Gastroesophageal sphincter (tissue), 4 donors: Measurements from ENCODE around the gene HTR4. TPM values are rescaled to one million over a fixed set of nuclear protein-coding genes. Genes with fewer than 3 reads are reported as not detected.

ENCODE experiments used
- ATAC-seq: fragments of 150-250 bp; one replicate; pipeline ENCODE4 v1.9.1; 2016; ENCODE audit warnings: mild to moderate bottlenecking, moderate library complexity
- H3K27ac ChIP-seq, 4 donors: fragments of 200-600 bp; sonication (generic) in 3 of 4; 1 replicate in 3 of 4; 2 replicates in 1 of 4; pipeline ENCODE4 v1.5.1; 2016 to 2019
- H3K27me3 ChIP-seq: fragments of 200-600 bp; sonication (generic); one replicate; pipeline ENCODE4 v1.5.1; 2019
- H3K36me3 ChIP-seq, 2 donors: fragments of 200-600 bp; sonication (generic); one replicate each; pipeline ENCODE4 v1.5.1; 2019; ENCODE audit warnings: control low read depth in 1 of 2
- H3K4me1 ChIP-seq, 3 donors: fragments of 200-600 bp; sonication (generic); 1 replicate in 2 of 3; 2 replicates in 1 of 3; pipeline ENCODE4 v1.5.1; 2016 to 2019; ENCODE audit warnings: control low read depth in 2 of 3
- H3K4me3 ChIP-seq, 2 donors: fragments of 200-600 bp; sonication (generic); one replicate each; pipeline ENCODE4 v1.5.1; 2019; ENCODE audit warnings: mild to moderate bottlenecking in 1 of 2, moderate library complexity in 1 of 2
- H3K9me3 ChIP-seq, 3 donors: fragments of 200-600 bp; sonication (generic); one replicate each; pipeline ENCODE4 v1.5.1; 2017 to 2019; ENCODE audit warnings: control low read depth in 2 of 3
- EP300 ChIP-seq: sonication (generic); formaldehyde crosslinking; IDR thresholded peaks from one replicate; pipeline ENCODE4 v1.6.1; 2017; ENCODE audit warnings: antibody characterized with exemption, mild to moderate bottlenecking
- POLR2A ChIP-seq, 2 donors: fragments of 450-650 bp; IDR thresholded peaks; one replicate each; pipeline ENCODE4 v1.6.1; 2017; ENCODE audit warnings: antibody characterized with exemption in 2 of 2, mild to moderate bottlenecking in 2 of 2, moderate library complexity in 1 of 2
- POLR2AphosphoS5 ChIP-seq: sonication (generic); formaldehyde crosslinking; IDR thresholded peaks from one replicate; pipeline ENCODE4 v1.6.1; 2017; ENCODE audit warnings: antibody characterized with exemption
- WGBS, 2 donors: methylation state at CpG; one replicate each; pipeline ENCODE4 v1.1.5; 2018; ENCODE audit warnings: low coverage in 1 of 2; 5-methylcytosine and 5-hydroxymethylcytosine counted together
- total RNA-seq, 4 donors: library from RNA; depleted of rRNA; stranded (reverse); fragments of >200 nt; gene quantifications; one replicate each; pipeline ENCODE4 v1.1.0, GENCODE V29; 2016
- TF ChIP-seq, protein P1 (sequence below), 4 experiments: fragments of 200-600 bp in 2 of 4; fragments of 450-650 bp in 2 of 4; sonication (generic) in 1 of 4; IDR thresholded peaks; one replicate each; pipeline ENCODE4 v1.5.1; 2017 to 2019; ENCODE audit warnings: antibody characterized with exemption in 4 of 4, mild to moderate bottlenecking in 2 of 4, moderate library complexity in 2 of 4

Gene HTR4
- total RNA-seq, 4 donors from 2014 or later: 0.27 to 1.0 TPM; not detected in 2

DNA sequence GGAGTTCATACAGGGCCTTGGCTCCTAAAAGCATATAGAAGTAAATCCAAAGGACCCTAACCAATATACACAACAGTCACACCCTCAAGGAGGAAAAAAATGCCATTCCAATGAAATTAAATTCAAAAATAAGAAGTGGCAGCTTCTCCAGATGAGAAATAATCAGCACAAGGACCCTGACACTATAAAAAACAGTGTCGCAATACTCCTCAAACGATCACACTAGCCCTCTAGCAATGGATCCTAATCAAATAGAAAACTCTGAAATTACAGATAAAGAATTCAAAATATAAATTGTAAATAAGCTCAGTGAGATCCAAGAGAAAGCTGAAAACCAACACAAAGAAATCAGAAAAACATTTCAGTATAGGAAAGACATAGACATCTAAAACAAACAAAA is 33.5 kb upstream of the HTR4 start:
- Histone ChIP-seq H3K4me1 (no peaks in the 10 kb centered on the region), H3K27me3 (no peaks in the 10 kb centered on the region), H3K36me3 (no peaks in the 10 kb centered on the region), H3K27ac (no peak overlapping the region), H3K4me3 (no peak overlapping the region), H3K9me3 (peaks cover 0 to 19% (median 0%) of the 10 kb centered on the region in 3 donors)
- 83 to 93% methylated on average over 2 of the region's 2 CpGs for WGBS, 2 donors
- ATAC-seq: no peak
- TF ChIP-seq, protein P1, sequence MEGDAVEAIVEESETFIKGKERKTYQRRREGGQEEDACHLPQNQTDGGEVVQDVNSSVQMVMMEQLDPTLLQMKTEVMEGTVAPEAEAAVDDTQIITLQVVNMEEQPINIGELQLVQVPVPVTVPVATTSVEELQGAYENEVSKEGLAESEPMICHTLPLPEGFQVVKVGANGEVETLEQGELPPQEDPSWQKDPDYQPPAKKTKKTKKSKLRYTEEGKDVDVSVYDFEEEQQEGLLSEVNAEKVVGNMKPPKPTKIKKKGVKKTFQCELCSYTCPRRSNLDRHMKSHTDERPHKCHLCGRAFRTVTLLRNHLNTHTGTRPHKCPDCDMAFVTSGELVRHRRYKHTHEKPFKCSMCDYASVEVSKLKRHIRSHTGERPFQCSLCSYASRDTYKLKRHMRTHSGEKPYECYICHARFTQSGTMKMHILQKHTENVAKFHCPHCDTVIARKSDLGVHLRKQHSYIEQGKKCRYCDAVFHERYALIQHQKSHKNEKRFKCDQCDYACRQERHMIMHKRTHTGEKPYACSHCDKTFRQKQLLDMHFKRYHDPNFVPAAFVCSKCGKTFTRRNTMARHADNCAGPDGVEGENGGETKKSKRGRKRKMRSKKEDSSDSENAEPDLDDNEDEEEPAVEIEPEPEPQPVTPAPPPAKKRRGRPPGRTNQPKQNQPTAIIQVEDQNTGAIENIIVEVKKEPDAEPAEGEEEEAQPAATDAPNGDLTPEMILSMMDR (IDR thresholded peaks at IDR 0.05): no peak
- TF ChIP-seq POLR2AphosphoS5: no peak
- no peak for TF ChIP-seq EP300
- no peak for TF ChIP-seq POLR2A (IDR thresholded peaks at IDR 0.05)

DNA sequence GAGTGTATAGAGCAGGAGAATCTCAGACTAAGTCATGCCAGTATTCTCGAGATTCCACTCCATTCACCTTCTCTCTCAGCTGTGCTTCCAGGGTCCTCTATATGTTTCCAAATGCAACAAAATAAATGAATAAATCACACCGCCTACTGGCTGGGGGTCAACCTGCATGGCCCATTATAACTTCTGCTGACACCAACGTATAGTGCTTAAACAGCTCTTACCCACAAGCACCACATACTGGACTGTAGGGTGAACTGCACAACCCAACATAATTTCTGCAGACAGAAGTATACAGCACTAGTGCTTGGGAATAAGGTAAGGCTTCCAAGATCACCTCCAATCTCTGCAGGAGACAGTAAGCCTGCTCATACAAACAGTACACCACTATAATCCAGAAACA is 33.1 kb upstream of the HTR4 start:
- ATAC-seq: no peak
- TF ChIP-seq POLR2AphosphoS5 (no peak), POLR2A (IDR thresholded peaks at IDR 0.05) (no peak), EP300 (no peak)
- TF ChIP-seq, protein P1 (IDR thresholded peaks at IDR 0.05): no peak
- Histone ChIP-seq H3K27ac (no peak overlapping the region), H3K9me3 (peaks cover 0 to 19% (median 0%) of the 10 kb centered on the region in 3 donors), H3K27me3 (no peaks in the 10 kb centered on the region), H3K4me3 (no peak overlapping the region), H3K36me3 (no peaks in the 10 kb centered on the region), H3K4me1 (no peaks in the 10 kb centered on the region)
- WGBS, 2 donors: 60 to 65% methylated on average over 3 of the region's 3 CpGs

DNA sequence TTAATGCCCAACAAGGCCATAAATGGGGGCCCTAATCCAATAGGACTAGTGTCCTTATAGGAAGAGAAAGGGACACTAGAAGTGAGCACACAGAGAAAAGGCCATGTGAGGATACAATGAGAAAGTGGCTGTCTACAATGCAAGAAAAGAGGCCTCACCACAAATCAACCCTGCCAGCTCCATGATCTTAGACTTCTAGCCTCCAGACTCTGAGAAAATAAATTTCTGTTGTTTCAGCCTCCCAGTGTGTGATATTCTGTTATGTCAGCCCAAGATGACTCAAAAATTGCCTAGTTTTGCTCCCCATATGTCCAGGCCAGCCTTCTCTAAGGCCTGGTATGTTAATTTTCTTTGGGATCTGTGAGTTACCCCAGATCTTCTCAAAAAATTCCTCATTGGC is 32.3 kb upstream of the HTR4 start:
- Histone ChIP-seq H3K27ac (no peak overlapping the region), H3K4me1 (no peaks in the 10 kb centered on the region), H3K27me3 (no peaks in the 10 kb centered on the region), H3K36me3 (no peaks in the 10 kb centered on the region), H3K4me3 (no peak overlapping the region), H3K9me3 (peaks cover 0 to 19% (median 0%) of the 10 kb centered on the region in 3 donors)
- TF ChIP-seq POLR2AphosphoS5: no peak
- ATAC-seq: no peak

- TF ChIP-seq POLR2A (IDR thresholded peaks at IDR 0.05) (no peak), POLR2AphosphoS5 (no peak), EP300 (no peak)
- TF ChIP-seq, protein P1 (IDR thresholded peaks at IDR 0.05): no peak
- 52 to 78% methylated on average over 3 of the region's 3 CpGs for WGBS, 2 donors
- Histone ChIP-seq H3K27ac (no peak overlapping the region), H3K27me3 (no peaks in the 10 kb centered on the region), H3K36me3 (no peaks in the 10 kb centered on the region), H3K4me1 (no peaks in the 10 kb centered on the region), H3K9me3 (peaks cover 0 to 13% (median 0%) of the 10 kb centered on the region in 3 donors), H3K4me3 (no peak overlapping the region)
- ATAC-seq: no peak
Observed at GRCh38 chr5:148685520-148686134, 31.3 kb upstream of the HTR4 start.

DNA sequence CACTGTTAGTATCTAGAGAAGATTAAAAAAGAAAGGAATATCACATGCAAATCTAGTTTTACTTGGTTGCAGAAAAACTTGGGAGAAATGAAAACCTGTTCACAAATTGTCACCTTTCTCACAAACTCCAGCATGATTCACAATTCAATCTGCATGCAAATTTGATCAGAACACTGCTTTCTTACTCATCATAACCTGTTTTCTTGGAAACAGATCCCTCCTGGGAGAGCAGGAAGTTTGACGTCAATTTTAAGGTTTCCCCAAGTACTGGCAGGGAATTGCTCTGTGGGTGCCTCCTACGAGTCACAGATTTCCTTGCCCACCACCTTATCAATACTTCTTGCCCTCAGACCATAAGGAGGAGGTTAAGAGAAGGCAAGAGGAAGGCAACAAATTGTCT is 30.2 kb upstream of the HTR4 start:
- Histone ChIP-seq H3K36me3 (no peaks in the 10 kb centered on the region), H3K9me3 (peaks cover 0 to 13% (median 0%) of the 10 kb centered on the region in 3 donors), H3K27me3 (no peaks in the 10 kb centered on the region), H3K27ac (no peak overlapping the region), H3K4me1 (no peaks in the 10 kb centered on the region), H3K4me3 (no peak overlapping the region)
- WGBS, 2 donors: 57 to 69% methylated on average over 2 of the region's 2 CpGs
- no peak for ATAC-seq
- TF ChIP-seq EP300 (no peak), POLR2AphosphoS5 (no peak), POLR2A (IDR thresholded peaks at IDR 0.05) (no peak)
- TF ChIP-seq, protein P1 (IDR thresholded peaks at IDR 0.05): no peak
